ACC112 (cell line): ENCODE data around the gene BPIFB2.

ENCODE experiments used
- H2AFZ ChIP-seq: fragments of 200-600 bp; sonication (generic); one replicate; pipeline ENCODE4 v1.6.0; 2017; ENCODE audit warnings: antibody characterized with exemption, low read length; ENCODE audit not compliant: unreplicated experiment
- H3K27ac ChIP-seq: fragments of 200-600 bp; sonication (generic); 2 replicates; pipeline ENCODE4 v1.5.1; 2014; ENCODE audit warnings: low read depth, mild to moderate bottlenecking, antibody characterized with exemption, low read length, moderate library complexity
- H3K27me3 ChIP-seq: fragments of 200-600 bp; sonication (generic); 2 replicates; pipeline ENCODE4 v1.6.1; 2014; ENCODE audit warnings: mild to moderate bottlenecking, antibody characterized with exemption, low read length, moderate library complexity, mixed read lengths; ENCODE audit not compliant: insufficient read depth
- H3K36me3 ChIP-seq: fragments of 200-600 bp; sonication (generic); 2 replicates; pipeline ENCODE4 v1.6.1; 2016; ENCODE audit warnings: mild to moderate bottlenecking, antibody characterized with exemption, low read length, moderate library complexity, mixed read lengths; ENCODE audit not compliant: insufficient read depth
- H3K4me1 ChIP-seq: fragments of 200-600 bp; sonication (generic); one replicate; pipeline ENCODE4 v1.6.1; 2016; ENCODE audit warnings: low read length, mixed read lengths; ENCODE audit not compliant: insufficient read depth, unreplicated experiment, control insufficient read depth
- H3K4me3 ChIP-seq: fragments of 200-600 bp; sonication (generic); 2 replicates; pipeline ENCODE4 v1.5.1; 2014; ENCODE audit warnings: mild to moderate bottlenecking, low read depth, low read length
- H3K79me2 ChIP-seq: fragments of 200-600 bp; sonication (generic); one replicate; pipeline ENCODE4 v1.6.0; 2016; ENCODE audit warnings: low read length; ENCODE audit not compliant: control insufficient read depth, unreplicated experiment, insufficient read depth

The BPIFB2 gene

DNA sequence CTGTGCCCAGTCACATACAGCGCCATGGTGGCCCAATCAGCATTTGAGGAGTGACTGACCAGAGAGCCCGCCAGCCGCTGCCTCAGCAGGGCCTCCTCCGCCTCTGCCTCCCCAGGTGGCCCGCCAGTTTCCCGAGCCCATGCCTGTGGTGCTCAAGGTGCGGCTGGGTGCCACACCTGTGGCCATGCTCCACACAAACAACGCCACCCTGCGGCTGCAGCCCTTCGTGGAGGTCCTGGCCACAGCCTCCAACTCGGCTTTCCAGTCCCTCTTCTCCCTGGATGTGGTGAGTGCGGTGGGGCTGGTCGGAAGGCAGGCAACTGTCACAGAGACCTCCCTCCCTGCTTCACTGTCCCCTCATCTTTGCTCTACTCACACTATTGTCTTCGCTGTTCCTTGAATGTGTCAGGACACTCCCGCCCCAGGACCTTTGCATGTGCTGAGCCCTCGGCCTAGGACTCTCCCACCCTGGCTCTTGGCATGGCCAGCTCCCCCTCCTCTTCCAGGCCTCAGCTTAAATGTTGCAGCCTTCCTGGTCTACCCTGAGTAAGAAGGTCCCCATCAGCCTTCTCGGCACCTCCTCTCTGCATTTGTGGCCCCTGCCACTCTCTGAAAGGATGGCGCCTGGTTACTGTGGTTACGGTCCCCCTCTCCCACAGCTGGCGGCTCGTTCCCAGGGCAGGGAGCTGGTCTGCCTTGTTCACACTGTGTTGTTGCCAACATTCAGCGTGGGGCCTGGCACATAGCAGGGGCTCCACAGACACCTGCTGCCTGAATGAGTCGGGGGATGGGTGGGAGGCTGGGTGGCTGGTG is 12.2 kb downstream of the BPIFB2 start:
- Histone ChIP-seq H2AFZ (no peak overlapping the region), H3K27ac (no peak overlapping the region), H3K4me1 (no peaks in the 10 kb centered on the region), H3K79me2 (no peaks in the 10 kb centered on the region), H3K36me3 (no peaks in the 10 kb centered on the region), H3K27me3 (peaks cover 61% of the 10 kb centered on the region), H3K4me3 (no peak overlapping the region)

DNA sequence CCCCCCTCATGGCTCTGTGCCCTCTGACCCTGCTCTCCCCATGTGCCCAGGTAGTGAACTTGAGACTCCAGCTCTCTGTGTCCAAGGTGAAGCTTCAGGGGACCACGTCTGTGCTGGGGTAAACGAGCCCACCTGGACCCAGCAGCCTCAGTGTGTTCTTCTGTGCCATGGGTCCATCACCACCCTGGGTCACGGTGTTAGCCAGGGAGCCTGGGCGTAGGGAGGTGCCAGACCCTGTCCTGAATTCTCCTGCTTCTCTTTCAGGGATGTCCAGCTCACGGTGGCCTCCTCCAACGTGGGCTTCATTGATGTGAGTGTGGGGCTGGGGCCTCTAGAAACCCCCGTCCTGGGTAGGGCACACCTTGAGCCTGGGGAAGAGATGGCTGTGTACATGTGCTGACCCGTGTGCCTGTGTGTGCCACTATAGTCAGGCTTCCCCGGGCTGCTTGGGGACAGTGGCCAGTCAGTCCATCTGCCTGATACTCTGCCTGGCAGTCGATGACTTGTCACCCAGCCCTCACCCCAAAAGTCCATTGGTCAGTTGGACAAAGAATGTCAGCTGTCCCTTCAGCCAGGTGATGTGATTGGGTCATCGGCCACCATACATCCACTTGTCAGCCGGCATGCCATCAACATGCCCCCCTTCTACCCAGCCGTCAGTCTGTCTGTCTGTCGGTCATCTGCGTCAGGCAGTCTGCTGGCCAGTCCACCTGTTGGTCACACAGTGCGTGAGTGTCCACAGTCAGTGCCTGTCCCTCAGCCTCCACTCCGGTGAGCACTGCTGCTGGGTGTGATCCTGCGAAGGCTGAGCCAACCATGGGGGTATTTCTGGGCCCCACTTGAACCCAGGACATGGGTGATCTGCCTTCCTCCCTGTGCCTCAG is 13.0 kb downstream of the BPIFB2 start:
- Histone ChIP-seq H2AFZ (no peak overlapping the region), H3K27ac (no peak overlapping the region), H3K79me2 (no peaks in the 10 kb centered on the region), H3K27me3 (peaks cover 60% of the 10 kb centered on the region), H3K36me3 (no peaks in the 10 kb centered on the region), H3K4me1 (no peaks in the 10 kb centered on the region), H3K4me3 (no peak overlapping the region)

DNA sequence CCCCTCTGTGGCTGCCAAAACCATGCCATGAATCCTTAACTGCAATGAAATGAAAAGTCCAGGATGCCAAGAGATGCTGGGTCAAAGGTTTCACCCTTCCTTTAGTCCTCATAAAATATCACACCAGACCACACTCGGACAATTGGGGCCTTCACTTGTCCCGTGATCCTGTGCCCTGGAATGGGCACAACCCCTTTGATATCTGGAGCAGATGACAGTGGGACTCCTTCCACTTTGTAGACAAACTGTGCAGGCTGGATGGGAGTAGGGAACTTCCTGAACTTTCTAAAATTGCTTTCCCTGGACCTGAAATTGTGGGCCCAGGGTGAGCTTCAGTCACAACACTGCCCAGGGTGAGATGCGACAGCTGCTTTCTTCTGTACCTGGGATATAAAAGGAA is 14.4 kb downstream of the BPIFB2 start:
- H2AFZ ChIP-seq = no peak overlapping the region
- no peak overlapping the region for H3K27ac ChIP-seq
- no peaks in the 10 kb centered on the region for H3K36me3 ChIP-seq
- no peak overlapping the region for H3K4me3 ChIP-seq
- H3K27me3 ChIP-seq = peaks cover 61% of the 10 kb centered on the region
- no peaks in the 10 kb centered on the region for H3K79me2 ChIP-seq
- no peaks in the 10 kb centered on the region for H3K4me1 ChIP-seq

DNA sequence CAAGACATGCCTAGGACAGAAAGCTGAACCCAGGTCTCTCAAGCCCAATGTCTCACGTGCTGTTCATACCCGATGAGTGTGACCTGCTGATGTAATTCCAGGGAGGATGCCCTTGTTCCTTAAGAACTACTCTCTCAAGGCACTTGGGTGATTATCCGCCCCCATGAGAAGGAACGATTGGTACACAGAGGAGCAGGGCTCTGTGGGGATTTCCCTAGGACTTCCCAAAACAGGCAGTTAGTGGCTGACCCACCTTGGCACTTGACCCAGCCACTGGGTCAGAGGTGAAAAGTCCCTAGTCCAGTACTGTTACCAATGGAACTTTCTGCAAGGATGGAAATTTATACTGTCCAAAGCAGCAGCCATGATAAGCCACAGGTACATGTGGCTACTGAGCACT is 14.8 kb downstream of the BPIFB2 start:
- Histone ChIP-seq H2AFZ (no peak overlapping the region), H3K4me3 (no peak overlapping the region), H3K36me3 (no peaks in the 10 kb centered on the region), H3K27ac (no peak overlapping the region), H3K4me1 (no peaks in the 10 kb centered on the region), H3K79me2 (no peaks in the 10 kb centered on the region), H3K27me3 (peaks cover 62% of the 10 kb centered on the region)

DNA sequence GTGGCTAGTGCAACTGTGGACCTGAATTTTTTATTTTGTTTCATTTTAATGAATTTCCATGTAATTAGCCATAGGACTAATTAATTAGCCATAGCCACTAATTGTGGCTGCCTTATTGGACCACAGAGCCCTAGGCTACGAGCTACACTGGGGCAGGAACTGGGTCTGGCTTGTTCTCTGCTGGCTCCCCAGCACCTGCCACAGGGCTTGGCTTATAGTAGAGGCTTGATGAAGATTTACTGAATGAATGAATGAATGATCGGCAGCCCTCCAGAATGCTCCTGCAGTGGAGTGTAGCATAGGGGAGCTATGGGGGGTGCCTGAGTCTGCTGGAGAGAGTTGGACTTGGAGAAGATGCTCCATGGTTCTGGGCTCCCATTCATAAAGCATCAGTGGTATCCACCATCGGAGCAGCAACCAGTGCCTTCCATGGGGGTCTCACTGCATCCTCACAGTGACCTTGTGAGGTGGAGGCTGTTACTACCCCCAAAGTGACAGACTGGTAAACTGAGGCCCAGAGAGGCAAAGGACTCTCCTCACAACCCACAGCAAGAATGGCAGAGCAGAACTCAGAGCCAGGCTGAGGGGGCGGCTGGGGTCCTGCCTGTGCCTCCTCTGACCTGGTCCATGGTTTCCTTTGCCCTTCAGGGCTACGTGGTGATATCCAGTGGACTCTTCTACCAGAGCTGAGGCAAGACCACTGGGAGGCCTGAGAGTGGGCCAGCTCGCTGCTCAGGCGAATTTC is 15.4 kb downstream of the BPIFB2 start:
- Histone ChIP-seq H3K36me3 (no peaks in the 10 kb centered on the region), H3K4me3 (no peak overlapping the region), H2AFZ (no peak overlapping the region), H3K27ac (no peak overlapping the region), H3K27me3 (peaks cover 61% of the 10 kb centered on the region), H3K79me2 (no peaks in the 10 kb centered on the region), H3K4me1 (no peaks in the 10 kb centered on the region)

DNA sequence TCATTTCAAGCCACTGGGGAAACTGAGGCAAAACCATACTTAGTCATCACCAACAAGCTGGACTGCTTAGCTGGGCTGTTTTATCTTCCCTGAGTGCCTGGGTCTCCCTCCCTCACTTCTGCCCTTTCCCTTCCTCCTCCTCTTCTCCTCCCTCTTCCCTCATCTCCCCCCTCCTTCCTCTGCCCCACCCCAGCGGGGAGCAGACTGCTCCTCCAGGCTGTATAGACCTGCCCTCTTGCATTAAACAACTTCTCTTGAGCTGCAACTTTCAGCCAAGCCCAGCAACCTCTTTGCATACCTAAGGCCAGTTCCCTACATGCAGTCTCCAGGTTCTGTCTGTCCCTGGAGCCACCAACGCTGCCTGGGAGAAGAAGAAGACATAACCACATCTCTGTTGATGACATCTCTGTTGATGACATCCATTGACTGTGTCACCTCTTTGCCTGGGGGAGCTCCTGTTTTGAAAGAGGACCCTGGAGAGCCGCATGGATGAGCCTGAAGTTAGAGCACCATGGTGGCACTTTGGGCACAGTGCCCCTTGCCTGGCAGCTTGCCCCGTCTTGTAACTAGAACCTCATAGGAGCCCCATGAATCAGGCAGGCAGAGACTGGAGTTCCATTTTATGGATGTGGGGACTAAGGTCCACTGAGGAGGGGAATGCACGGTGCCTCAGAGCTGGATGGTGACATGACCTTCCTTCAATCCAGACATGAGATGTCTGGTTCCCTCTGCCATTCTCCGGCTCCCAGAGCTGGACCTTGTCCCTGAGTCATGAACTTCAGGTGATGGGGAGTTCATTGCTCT is 16.1 kb downstream of the BPIFB2 start:
- no peak overlapping the region for H2AFZ ChIP-seq
- no peaks in the 10 kb centered on the region for H3K4me1 ChIP-seq
- peaks cover 66% of the 10 kb centered on the region for H3K27me3 ChIP-seq
- no peaks in the 10 kb centered on the region for H3K36me3 ChIP-seq
- H3K79me2 ChIP-seq = no peaks in the 10 kb centered on the region
- no peak overlapping the region for H3K4me3 ChIP-seq
- H3K27ac ChIP-seq = no peak overlapping the region

DNA sequence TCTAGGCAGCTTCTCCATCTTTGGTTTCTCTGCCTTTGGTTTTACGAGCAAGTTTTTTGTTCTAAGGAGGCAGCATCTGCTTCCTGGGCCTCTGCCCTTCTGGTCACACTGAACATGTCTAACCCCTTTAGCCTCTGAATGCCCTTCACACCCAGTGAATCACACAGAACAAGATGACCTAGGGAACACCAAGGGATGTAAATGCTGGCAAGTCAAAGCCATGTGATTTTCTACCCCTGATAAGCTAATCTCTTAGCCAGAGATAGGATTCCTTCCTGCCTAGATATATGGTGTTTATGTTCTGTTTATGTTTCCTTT is 16.7 kb downstream of the BPIFB2 start:
- no peaks in the 10 kb centered on the region for H3K4me1 ChIP-seq
- H3K27ac ChIP-seq = no peak overlapping the region
- no peaks in the 10 kb centered on the region for H3K79me2 ChIP-seq
- H3K36me3 ChIP-seq = no peaks in the 10 kb centered on the region
- H2AFZ ChIP-seq = no peak overlapping the region
- H3K27me3 ChIP-seq = peaks cover 71% of the 10 kb centered on the region
- H3K4me3 ChIP-seq = no peak overlapping the region

DNA sequence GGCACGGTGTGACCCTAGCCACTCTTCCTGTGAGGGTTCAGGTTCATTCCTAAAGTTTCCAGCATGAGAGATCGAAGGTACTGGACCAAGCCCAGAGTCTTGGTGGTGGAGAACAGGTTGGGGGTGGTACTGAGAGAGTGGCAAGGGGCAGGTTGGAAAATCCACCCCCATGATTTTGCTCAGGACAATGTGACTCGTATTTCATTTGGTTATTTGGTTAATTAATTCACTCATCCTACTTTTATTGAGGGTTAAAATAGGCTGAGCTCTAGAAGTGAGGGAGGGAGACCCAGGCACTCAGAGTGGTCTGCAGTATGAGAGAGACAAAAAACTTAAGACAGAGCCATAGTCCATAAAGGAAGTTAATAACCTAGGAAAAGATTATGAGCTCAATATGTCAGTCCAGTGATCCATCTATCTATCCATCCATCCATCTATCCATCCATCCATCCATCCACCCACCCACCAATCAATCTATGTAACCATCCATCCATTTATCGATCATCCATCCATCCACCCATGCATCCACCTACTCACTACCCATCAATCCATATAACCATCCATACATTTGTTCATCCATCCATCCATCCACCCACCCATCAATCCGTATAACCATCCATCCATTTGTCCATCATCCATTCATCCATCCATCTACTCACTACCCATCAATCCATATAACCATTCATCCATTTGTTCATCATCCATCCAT is 17.3 kb downstream of the BPIFB2 start:
- Histone ChIP-seq H3K4me1 (no peaks in the 10 kb centered on the region), H3K27ac (no peak overlapping the region), H3K4me3 (no peak overlapping the region), H3K27me3 (peaks cover 77% of the 10 kb centered on the region), H3K36me3 (no peaks in the 10 kb centered on the region), H2AFZ (no peak overlapping the region), H3K79me2 (no peaks in the 10 kb centered on the region)

DNA sequence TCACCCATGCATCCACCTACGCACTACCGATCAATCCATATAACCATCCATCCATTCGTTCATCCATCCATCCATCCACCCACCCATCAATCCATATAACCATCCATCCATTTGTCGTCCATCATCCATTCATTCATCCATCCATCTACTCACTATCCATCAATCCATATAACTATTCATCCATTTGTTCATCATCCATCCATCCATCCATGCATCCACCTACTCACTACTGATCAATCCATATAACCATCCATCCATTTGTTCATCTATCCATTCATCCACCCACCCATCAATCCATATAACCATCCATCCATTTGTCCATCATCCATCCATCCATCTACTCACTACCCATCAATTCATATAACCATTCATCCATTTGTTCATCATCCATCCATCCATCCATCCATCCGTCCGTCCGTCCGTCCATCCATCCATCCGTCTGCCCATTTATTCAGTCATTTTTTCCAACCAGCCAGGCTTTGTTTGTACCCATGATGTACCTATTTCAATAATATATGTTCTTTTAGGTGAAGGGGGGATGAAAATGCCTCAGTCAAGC is 17.9 kb downstream of the BPIFB2 start:
- Histone ChIP-seq H3K36me3 (no peaks in the 10 kb centered on the region), H3K4me1 (no peaks in the 10 kb centered on the region), H3K27ac (no peak overlapping the region), H3K27me3 (peaks cover 82% of the 10 kb centered on the region), H2AFZ (no peak overlapping the region), H3K4me3 (no peak overlapping the region), H3K79me2 (no peaks in the 10 kb centered on the region)
